OCI-LY1 (cell line): Measurements from ENCODE around the gene DLGAP3.

Experiments used
- H2AFZ ChIP-seq: fragments of 200-600 bp; sonication (generic), shearing (Covaris generic); 2 replicates; pipeline ENCODE4 v1.6.0; 2014; ENCODE audit warnings: antibody characterized with exemption, mild to moderate bottlenecking, low read length
- H3F3A ChIP-seq: fragments of 200-600 bp; sonication (generic), shearing (Covaris generic); 2 replicates; pipeline ENCODE4 v1.6.0; 2014; ENCODE audit warnings: mild to moderate bottlenecking, antibody characterized with exemption, low read length, moderate library complexity; ENCODE audit not compliant: insufficient read depth
- H3K27ac ChIP-seq: fragments of 200-600 bp; sonication (generic); 2 replicates; pipeline ENCODE4 v1.5.1; 2014; ENCODE audit warnings: low read length, mixed run types, mild to moderate bottlenecking, low read depth; ENCODE audit not compliant: poor library complexity, severe bottlenecking
- H3K27me3 ChIP-seq: fragments of 200-600 bp; sonication (generic); 2 replicates; pipeline ENCODE4 v1.6.0; 2014; ENCODE audit warnings: antibody characterized with exemption, mild to moderate bottlenecking, low read length, moderate library complexity; ENCODE audit not compliant: insufficient read depth
- H3K36me3 ChIP-seq: fragments of 200-600 bp; sonication (generic); 2 replicates; pipeline ENCODE4 v1.6.1; 2014; ENCODE audit warnings: mild to moderate bottlenecking, antibody characterized with exemption, low read length, moderate library complexity, mixed read lengths; ENCODE audit not compliant: insufficient read depth
- H3K4me1 ChIP-seq: fragments of 200-600 bp; sonication (generic); 2 replicates; pipeline ENCODE4 v1.5.1; 2014; ENCODE audit warnings: mild to moderate bottlenecking, low read length, moderate library complexity; ENCODE audit not compliant: insufficient read depth, severe bottlenecking
- H3K4me2 ChIP-seq: fragments of 200-600 bp; sonication (generic), shearing (Covaris generic); 2 replicates; pipeline ENCODE4 v1.6.1; 2014; ENCODE audit warnings: low read length
- H3K4me3 ChIP-seq: fragments of 200-600 bp; sonication (generic); 2 replicates; pipeline ENCODE4 v1.5.1; 2014; ENCODE audit warnings: low read length, low read depth, mild to moderate bottlenecking, mixed read lengths; ENCODE audit not compliant: poor library complexity, severe bottlenecking
- H3K79me2 ChIP-seq: fragments of 200-600 bp; shearing (Covaris generic); 2 replicates; pipeline ENCODE4 v1.6.1; 2016; ENCODE audit warnings: mixed run types, low read length, mixed read lengths; ENCODE audit not compliant: insufficient read depth
- H3K9ac ChIP-seq: fragments of 200-600 bp; sonication (generic), shearing (Covaris generic); 2 replicates; pipeline ENCODE4 v1.6.1; 2014; ENCODE audit warnings: mild to moderate bottlenecking, low read length, mixed read lengths
- H3K9me2 ChIP-seq: fragments of 200-600 bp; sonication (generic), shearing (Covaris generic); 2 replicates; pipeline ENCODE4 v1.6.1; 2014; ENCODE audit warnings: low read depth, mild to moderate bottlenecking, low read length, mixed read lengths
- H3K9me3 ChIP-seq: fragments of 200-600 bp; shearing (Covaris generic); 2 replicates; pipeline ENCODE4 v1.6.1; 2014; ENCODE audit warnings: low read length, mixed read lengths
- H4K20me1 ChIP-seq: fragments of 200-600 bp; sonication (generic), shearing (Covaris generic); 2 replicates; pipeline ENCODE4 v1.6.0; 2016; ENCODE audit warnings: mild to moderate bottlenecking, low read length; ENCODE audit not compliant: insufficient read depth
- EZH2 ChIP-seq: fragments of 200-600 bp; sonication (generic), shearing (Covaris generic); IDR thresholded peaks from 2 replicates; pipeline ENCODE4 v1.8.0; 2017; ENCODE audit warnings: borderline replicate concordance, mixed run types, mild to moderate bottlenecking, antibody characterized with exemption, low read length, moderate library complexity, mixed read lengths
- TF ChIP-seq, protein P1 (sequence below): fragments of 200-600 bp; sonication (generic), shearing (Covaris generic); IDR thresholded peaks from 2 replicates; pipeline ENCODE4 v1.5.1; 2017; ENCODE audit warnings: mild to moderate bottlenecking, antibody characterized with exemption, low read length, moderate library complexity, mixed read lengths

The DLGAP3 gene

GRCh38 chr1:34844252-34844634 is 85.2 kb downstream of the DLGAP3 start:
- H3K9ac ChIP-seq = no peak overlapping the region
- no peak for TF ChIP-seq EZH2
- TF ChIP-seq, protein P1, sequence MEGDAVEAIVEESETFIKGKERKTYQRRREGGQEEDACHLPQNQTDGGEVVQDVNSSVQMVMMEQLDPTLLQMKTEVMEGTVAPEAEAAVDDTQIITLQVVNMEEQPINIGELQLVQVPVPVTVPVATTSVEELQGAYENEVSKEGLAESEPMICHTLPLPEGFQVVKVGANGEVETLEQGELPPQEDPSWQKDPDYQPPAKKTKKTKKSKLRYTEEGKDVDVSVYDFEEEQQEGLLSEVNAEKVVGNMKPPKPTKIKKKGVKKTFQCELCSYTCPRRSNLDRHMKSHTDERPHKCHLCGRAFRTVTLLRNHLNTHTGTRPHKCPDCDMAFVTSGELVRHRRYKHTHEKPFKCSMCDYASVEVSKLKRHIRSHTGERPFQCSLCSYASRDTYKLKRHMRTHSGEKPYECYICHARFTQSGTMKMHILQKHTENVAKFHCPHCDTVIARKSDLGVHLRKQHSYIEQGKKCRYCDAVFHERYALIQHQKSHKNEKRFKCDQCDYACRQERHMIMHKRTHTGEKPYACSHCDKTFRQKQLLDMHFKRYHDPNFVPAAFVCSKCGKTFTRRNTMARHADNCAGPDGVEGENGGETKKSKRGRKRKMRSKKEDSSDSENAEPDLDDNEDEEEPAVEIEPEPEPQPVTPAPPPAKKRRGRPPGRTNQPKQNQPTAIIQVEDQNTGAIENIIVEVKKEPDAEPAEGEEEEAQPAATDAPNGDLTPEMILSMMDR = no peak
- no peak overlapping the region for H2AFZ ChIP-seq
- no peak overlapping the region for H3K27ac ChIP-seq
- H3K4me2 ChIP-seq = no peak overlapping the region
- H3K36me3 ChIP-seq = no peaks in the 10 kb centered on the region
- no peaks in the 10 kb centered on the region for H4K20me1 ChIP-seq
- no peak overlapping the region for H3K4me3 ChIP-seq
- no peaks in the 10 kb centered on the region for H3K9me3 ChIP-seq
- no peaks in the 10 kb centered on the region for H3K27me3 ChIP-seq
- no peaks in the 10 kb centered on the region for H3K4me1 ChIP-seq
- H3K79me2 ChIP-seq = no peaks in the 10 kb centered on the region
- H3F3A ChIP-seq = no peaks in the 10 kb centered on the region
- H3K9me2 ChIP-seq = no peaks in the 10 kb centered on the region

DNA sequence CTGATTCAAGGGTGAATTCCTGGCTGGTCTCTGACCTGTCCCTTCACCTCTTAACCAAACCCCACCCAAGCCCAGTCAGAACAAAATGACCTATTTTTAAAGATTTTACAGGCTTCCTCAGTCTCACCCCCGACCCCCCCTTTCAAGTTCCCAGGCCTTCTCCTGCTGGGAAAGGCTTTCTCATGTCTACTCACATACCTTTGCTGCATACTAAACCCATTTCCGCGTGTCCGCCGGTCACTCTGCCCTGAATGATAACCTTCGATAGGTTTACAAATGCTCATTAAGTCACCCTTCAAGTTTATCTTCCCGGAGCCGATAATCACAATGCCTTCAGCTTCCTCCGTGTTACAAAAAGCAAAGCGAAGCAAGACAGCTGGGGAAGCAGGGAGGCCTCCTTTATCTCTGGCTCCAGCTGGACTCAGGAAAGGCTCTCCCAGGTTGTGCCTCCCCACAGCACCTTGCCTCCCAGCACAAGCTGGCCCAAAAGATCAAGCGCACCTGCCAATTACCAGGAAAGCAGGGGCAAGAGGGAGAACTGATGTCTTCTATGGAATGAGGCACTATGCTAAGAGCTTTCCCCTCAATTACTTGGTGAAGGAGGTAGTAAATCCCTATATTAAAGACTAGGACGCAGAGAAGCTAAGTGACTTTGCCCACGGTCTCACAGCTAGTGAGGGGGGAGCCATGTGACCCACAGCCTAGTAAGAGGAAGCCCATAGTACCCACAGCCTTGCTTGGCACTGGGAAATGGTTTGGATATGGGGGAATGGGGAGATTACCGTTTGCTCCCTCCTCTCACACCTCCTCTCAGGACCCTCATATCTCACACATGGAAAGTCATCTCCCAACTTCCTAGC is 85.8 kb downstream of the DLGAP3 start:
- Histone ChIP-seq H2AFZ (no peak overlapping the region), H3F3A (no peaks in the 10 kb centered on the region), H3K79me2 (no peaks in the 10 kb centered on the region), H3K9me2 (no peaks in the 10 kb centered on the region), H3K27ac (no peak overlapping the region), H4K20me1 (no peaks in the 10 kb centered on the region), H3K4me3 (no peak overlapping the region), H3K9ac (no peak overlapping the region), H3K4me1 (no peaks in the 10 kb centered on the region), H3K9me3 (no peaks in the 10 kb centered on the region), H3K27me3 (no peaks in the 10 kb centered on the region), H3K36me3 (no peaks in the 10 kb centered on the region), H3K4me2 (no peak overlapping the region)
- no peak for TF ChIP-seq EZH2
- TF ChIP-seq, protein P1 = no peak

- H3F3A ChIP-seq = no peaks in the 10 kb centered on the region
- H4K20me1 ChIP-seq = no peaks in the 10 kb centered on the region
- no peaks in the 10 kb centered on the region for H3K4me1 ChIP-seq
- no peaks in the 10 kb centered on the region for H3K79me2 ChIP-seq
- no peak overlapping the region for H3K4me3 ChIP-seq
- no peaks in the 10 kb centered on the region for H3K9me3 ChIP-seq
- H3K9ac ChIP-seq = no peak overlapping the region
- H3K36me3 ChIP-seq = no peaks in the 10 kb centered on the region
- no peak overlapping the region for H3K27ac ChIP-seq
- TF ChIP-seq, protein P1 = no peak
- no peak for TF ChIP-seq EZH2
- H3K4me2 ChIP-seq = no peak overlapping the region
- no peak overlapping the region for H2AFZ ChIP-seq
- H3K27me3 ChIP-seq = no peaks in the 10 kb centered on the region
- no peaks in the 10 kb centered on the region for H3K9me2 ChIP-seq
Observed at GRCh38 chr1:34842952-34843371, 86.5 kb downstream of the DLGAP3 start.
